OCI-LY1 (cell line): ENCODE measurements around the gene AKT3.

Source experiments
- H2AFZ ChIP-seq: fragments of 200-600 bp; sonication (generic), shearing (Covaris generic); 2 replicates; pipeline ENCODE4 v1.6.0; 2014; ENCODE audit warnings: antibody characterized with exemption, mild to moderate bottlenecking, low read length
- H3F3A ChIP-seq: fragments of 200-600 bp; sonication (generic), shearing (Covaris generic); 2 replicates; pipeline ENCODE4 v1.6.0; 2014; ENCODE audit warnings: mild to moderate bottlenecking, antibody characterized with exemption, low read length, moderate library complexity; ENCODE audit not compliant: insufficient read depth
- H3K27ac ChIP-seq: fragments of 200-600 bp; sonication (generic); 2 replicates; pipeline ENCODE4 v1.5.1; 2014; ENCODE audit warnings: low read length, mixed run types, mild to moderate bottlenecking, low read depth; ENCODE audit not compliant: poor library complexity, severe bottlenecking
- H3K27me3 ChIP-seq: fragments of 200-600 bp; sonication (generic); 2 replicates; pipeline ENCODE4 v1.6.0; 2014; ENCODE audit warnings: antibody characterized with exemption, mild to moderate bottlenecking, low read length, moderate library complexity; ENCODE audit not compliant: insufficient read depth
- H3K36me3 ChIP-seq: fragments of 200-600 bp; sonication (generic); 2 replicates; pipeline ENCODE4 v1.6.1; 2014; ENCODE audit warnings: mild to moderate bottlenecking, antibody characterized with exemption, low read length, moderate library complexity, mixed read lengths; ENCODE audit not compliant: insufficient read depth
- H3K4me1 ChIP-seq: fragments of 200-600 bp; sonication (generic); 2 replicates; pipeline ENCODE4 v1.5.1; 2014; ENCODE audit warnings: mild to moderate bottlenecking, low read length, moderate library complexity; ENCODE audit not compliant: insufficient read depth, severe bottlenecking
- H3K4me2 ChIP-seq: fragments of 200-600 bp; sonication (generic), shearing (Covaris generic); 2 replicates; pipeline ENCODE4 v1.6.1; 2014; ENCODE audit warnings: low read length
- H3K4me3 ChIP-seq: fragments of 200-600 bp; sonication (generic); 2 replicates; pipeline ENCODE4 v1.5.1; 2014; ENCODE audit warnings: low read length, low read depth, mild to moderate bottlenecking, mixed read lengths; ENCODE audit not compliant: poor library complexity, severe bottlenecking
- H3K79me2 ChIP-seq: fragments of 200-600 bp; shearing (Covaris generic); 2 replicates; pipeline ENCODE4 v1.6.1; 2016; ENCODE audit warnings: mixed run types, low read length, mixed read lengths; ENCODE audit not compliant: insufficient read depth
- H3K9ac ChIP-seq: fragments of 200-600 bp; sonication (generic), shearing (Covaris generic); 2 replicates; pipeline ENCODE4 v1.6.1; 2014; ENCODE audit warnings: mild to moderate bottlenecking, low read length, mixed read lengths
- H3K9me2 ChIP-seq: fragments of 200-600 bp; sonication (generic), shearing (Covaris generic); 2 replicates; pipeline ENCODE4 v1.6.1; 2014; ENCODE audit warnings: low read depth, mild to moderate bottlenecking, low read length, mixed read lengths
- H3K9me3 ChIP-seq: fragments of 200-600 bp; shearing (Covaris generic); 2 replicates; pipeline ENCODE4 v1.6.1; 2014; ENCODE audit warnings: low read length, mixed read lengths
- H4K20me1 ChIP-seq: fragments of 200-600 bp; sonication (generic), shearing (Covaris generic); 2 replicates; pipeline ENCODE4 v1.6.0; 2016; ENCODE audit warnings: mild to moderate bottlenecking, low read length; ENCODE audit not compliant: insufficient read depth
- CTCF ChIP-seq: fragments of 200-600 bp; sonication (generic), shearing (Covaris generic); IDR thresholded peaks from 2 replicates; pipeline ENCODE4 v1.5.1; 2017; ENCODE audit warnings: mild to moderate bottlenecking, antibody characterized with exemption, low read length, moderate library complexity, mixed read lengths
- EZH2 ChIP-seq: fragments of 200-600 bp; sonication (generic), shearing (Covaris generic); IDR thresholded peaks from 2 replicates; pipeline ENCODE4 v1.8.0; 2017; ENCODE audit warnings: borderline replicate concordance, mixed run types, mild to moderate bottlenecking, antibody characterized with exemption, low read length, moderate library complexity, mixed read lengths

Gene AKT3

GRCh38 chr1:243793298-243793697, 56.7 kb downstream of the AKT3 start:
- no peak overlapping the region for H3K9ac ChIP-seq
- no peak overlapping the region for H3K27ac ChIP-seq
- TF ChIP-seq EZH2 (no peak), CTCF (no peak)
- H3K4me1 ChIP-seq: no peaks in the 10 kb centered on the region
- H3K79me2 ChIP-seq: no peaks in the 10 kb centered on the region
- H3K4me2 ChIP-seq: no peak overlapping the region
- H4K20me1 ChIP-seq: no peaks in the 10 kb centered on the region
- H3K9me2 ChIP-seq: no peaks in the 10 kb centered on the region
- no peaks in the 10 kb centered on the region for H3F3A ChIP-seq
- no peaks in the 10 kb centered on the region for H3K27me3 ChIP-seq
- H2AFZ ChIP-seq: no peak overlapping the region
- H3K9me3 ChIP-seq: no peaks in the 10 kb centered on the region
- no peaks in the 10 kb centered on the region for H3K36me3 ChIP-seq
- H3K4me3 ChIP-seq: no peak overlapping the region

GRCh38 chr1:243792891-243793290, 57.2 kb downstream of the AKT3 start:
- Histone ChIP-seq H3K27ac (no peak overlapping the region), H3K4me3 (no peak overlapping the region), H3K36me3 (no peaks in the 10 kb centered on the region), H3K27me3 (no peaks in the 10 kb centered on the region), H4K20me1 (no peaks in the 10 kb centered on the region), H3K9me2 (no peaks in the 10 kb centered on the region), H3F3A (no peaks in the 10 kb centered on the region), H3K4me1 (no peaks in the 10 kb centered on the region), H3K4me2 (no peak overlapping the region), H2AFZ (no peak overlapping the region), H3K9ac (no peak overlapping the region), H3K79me2 (no peaks in the 10 kb centered on the region), H3K9me3 (no peaks in the 10 kb centered on the region)
- no peak for TF ChIP-seq EZH2

- H3K9me3 ChIP-seq: no peaks in the 10 kb centered on the region
- H4K20me1 ChIP-seq: no peaks in the 10 kb centered on the region
- no peak overlapping the region for H3K4me3 ChIP-seq
- H3K9ac ChIP-seq: no peak overlapping the region
- no peaks in the 10 kb centered on the region for H3K4me1 ChIP-seq
- H3F3A ChIP-seq: no peaks in the 10 kb centered on the region
- no peak overlapping the region for H2AFZ ChIP-seq
- no peaks in the 10 kb centered on the region for H3K27me3 ChIP-seq
- H3K36me3 ChIP-seq: no peaks in the 10 kb centered on the region
- no peak overlapping the region for H3K27ac ChIP-seq
- no peak overlapping the region for H3K4me2 ChIP-seq
- no peaks in the 10 kb centered on the region for H3K9me2 ChIP-seq
- H3K79me2 ChIP-seq: no peaks in the 10 kb centered on the region
- TF ChIP-seq EZH2 (no peak), CTCF (no peak)
These were observed 57.6 kb downstream of the AKT3 start for GRCh38 chr1:243792401-243792800.

GRCh38 chr1:243791586-243792267, 58.3 kb downstream of the AKT3 start:
- Histone ChIP-seq H3K27ac (no peak overlapping the region), H3K4me1 (no peaks in the 10 kb centered on the region), H3K79me2 (no peaks in the 10 kb centered on the region), H3K27me3 (no peaks in the 10 kb centered on the region), H3F3A (no peaks in the 10 kb centered on the region), H3K9me3 (no peaks in the 10 kb centered on the region), H3K9me2 (no peaks in the 10 kb centered on the region), H3K36me3 (no peaks in the 10 kb centered on the region), H3K4me3 (no peak overlapping the region), H4K20me1 (no peaks in the 10 kb centered on the region), H3K9ac (no peak overlapping the region), H3K4me2 (no peak overlapping the region), H2AFZ (no peak overlapping the region)
- no peak for TF ChIP-seq EZH2
- TF ChIP-seq CTCF: no peak
